DND-41 (cell line): ENCODE data around the gene OLIG2.

ENCODE experiments used
- CTCF ChIP-seq: IDR thresholded peaks from 2 replicates; pipeline ENCODE4 v1.5.1; 2012; ENCODE audit warnings: borderline replicate concordance, low read length, moderate library complexity, mild to moderate bottlenecking; ENCODE audit not compliant: poor library complexity, severe bottlenecking; ENCODE audit errors: extremely low read depth
- EZH2 ChIP-seq: IDR thresholded peaks from 3 replicates; pipeline ENCODE4 v1.6.1; 2012; ENCODE audit warnings: borderline replicate concordance, low read depth, mild to moderate bottlenecking, moderate library complexity, low read length, inconsistent platforms; ENCODE audit not compliant: severe bottlenecking

GRCh38 chr21:32979598-32980268 is 46.0 kb upstream of the OLIG2 start:
- TF ChIP-seq CTCF (no peak), EZH2 (no peak)
